MCF 10A (cell line): Measurements from ENCODE around the gene RXFP1. TPM values are rescaled to one million over a fixed set of nuclear protein-coding genes. Genes with fewer than 3 reads are reported as not detected.

ENCODE experiments used
- BruUV-seq: library from RNA; stranded (reverse); fragments of 400-500 nt; replicated peaks from 2 replicates; lab custom pipeline; 2021; lab: Mats Ljungman, UMichigan
- CTCF ChIA-PET: fragments of 300-600 bp; sonication (Branson Sonifier 250); formaldehyde crosslinking; extraction: SDS; loops from one replicate; lab custom pipeline; 2021; ENCODE audit warnings: antibody characterized with exemption, inconsistent platforms; lab: Yijun Ruan, JAX
- POLR2A ChIA-PET: fragments of 300-600, 350-650 bp; sonication (Branson Sonifier 250); formaldehyde crosslinking; extraction: SDS; loops from one replicate; lab custom pipeline; 2020; ENCODE audit warnings: antibody characterized with exemption, inconsistent platforms; lab: Yijun Ruan, JAX
- DNase-seq: peaks from one replicate; pipeline ENCODE4 v3.0.0-alpha.2; 2018; ENCODE audit not compliant: unreplicated experiment
- H3K27ac Mint-ChIP-seq: one replicate; pipeline ENCODE4 v1.8.0; 2022; ENCODE audit warnings: mild to moderate bottlenecking, low read depth, mixed read lengths; ENCODE audit not compliant: unreplicated experiment
- H3K27me3 Mint-ChIP-seq: one replicate; pipeline ENCODE4 v1.8.0; 2022; ENCODE audit warnings: mixed read lengths; ENCODE audit not compliant: insufficient read depth, unreplicated experiment
- H3K36me3 Mint-ChIP-seq: one replicate; pipeline ENCODE4 v1.8.0; 2022; ENCODE audit warnings: mild to moderate bottlenecking, moderate library complexity, mixed read lengths; ENCODE audit not compliant: insufficient read depth, unreplicated experiment
- H3K4me1 Mint-ChIP-seq: one replicate; pipeline ENCODE4 v1.8.0; 2022; ENCODE audit warnings: mixed read lengths; ENCODE audit not compliant: insufficient read depth, unreplicated experiment
- H3K4me3 Mint-ChIP-seq: one replicate; pipeline ENCODE4 v1.8.0; 2022; ENCODE audit warnings: mild to moderate bottlenecking, moderate library complexity, mixed read lengths; ENCODE audit not compliant: unreplicated experiment
- H3K9me3 Mint-ChIP-seq: one replicate; pipeline ENCODE4 v1.8.0; 2022; ENCODE audit warnings: mixed read lengths; ENCODE audit not compliant: unreplicated experiment
- CTCF ChIP-seq: fragments of 200-600 bp; IDR thresholded peaks from one replicate; pipeline ENCODE4 v1.8.0; 2022; ENCODE audit warnings: antibody characterized with exemption, mild to moderate bottlenecking; ENCODE audit not compliant: unreplicated experiment
- intact Hi-C: fragments of 100-400 bp; cut with micrococcal nuclease; formaldehyde crosslinking; loops from 2 replicates; pipeline ENCODE4 v1.14.1; 2022
- total RNA-seq: library from RNA; stranded (reverse); gene quantifications from 2 replicates; pipeline ENCODE4 v1.2.3, GENCODE V29; 2022

Gene RXFP1
- total RNA-seq, 1 experiment from 2014 or later, result 4.7 TPM

DNA sequence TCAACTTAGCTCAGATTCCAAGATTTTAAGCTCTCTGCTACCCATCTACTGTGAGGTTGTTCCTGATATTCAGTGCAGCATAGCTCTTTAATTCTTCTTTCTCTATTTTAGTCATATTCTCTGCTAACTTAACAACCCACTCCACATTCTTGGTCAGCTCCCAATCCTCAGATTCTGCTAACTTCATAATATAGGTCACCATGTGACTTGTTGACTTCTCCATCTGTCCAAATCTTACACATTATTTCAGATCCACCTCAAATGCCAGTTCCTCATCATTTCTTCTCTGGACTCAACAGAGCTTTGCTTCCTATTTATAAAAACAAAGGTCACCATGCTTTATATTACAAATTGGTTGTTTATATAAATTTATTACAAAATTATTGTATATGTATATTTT is 29.3 kb upstream of the RXFP1 start:
- CTCF ChIA-PET, result interaction anchor here (0.6 kb wide), 1 partner anchor 90 kb away, joined by 3 read pairs; no protein-coding TSS in a partner anchor
- no peak for TF ChIP-seq CTCF
- no peak overlapping the region for H3K27ac Mint-ChIP-seq
- DNase-seq, result no peak
- H3K9me3 Mint-ChIP-seq, result peaks cover 18% of the 10 kb centered on the region
- H3K36me3 Mint-ChIP-seq, result no peaks in the 10 kb centered on the region
- no peaks in the 10 kb centered on the region for H3K27me3 Mint-ChIP-seq
- BruUV-seq, result no TSS peak
- intact Hi-C loops, result no loop called here
- H3K4me3 Mint-ChIP-seq, result no peak overlapping the region
- POLR2A ChIA-PET, result no interaction called here
- H3K4me1 Mint-ChIP-seq, result no peaks in the 10 kb centered on the region

DNA sequence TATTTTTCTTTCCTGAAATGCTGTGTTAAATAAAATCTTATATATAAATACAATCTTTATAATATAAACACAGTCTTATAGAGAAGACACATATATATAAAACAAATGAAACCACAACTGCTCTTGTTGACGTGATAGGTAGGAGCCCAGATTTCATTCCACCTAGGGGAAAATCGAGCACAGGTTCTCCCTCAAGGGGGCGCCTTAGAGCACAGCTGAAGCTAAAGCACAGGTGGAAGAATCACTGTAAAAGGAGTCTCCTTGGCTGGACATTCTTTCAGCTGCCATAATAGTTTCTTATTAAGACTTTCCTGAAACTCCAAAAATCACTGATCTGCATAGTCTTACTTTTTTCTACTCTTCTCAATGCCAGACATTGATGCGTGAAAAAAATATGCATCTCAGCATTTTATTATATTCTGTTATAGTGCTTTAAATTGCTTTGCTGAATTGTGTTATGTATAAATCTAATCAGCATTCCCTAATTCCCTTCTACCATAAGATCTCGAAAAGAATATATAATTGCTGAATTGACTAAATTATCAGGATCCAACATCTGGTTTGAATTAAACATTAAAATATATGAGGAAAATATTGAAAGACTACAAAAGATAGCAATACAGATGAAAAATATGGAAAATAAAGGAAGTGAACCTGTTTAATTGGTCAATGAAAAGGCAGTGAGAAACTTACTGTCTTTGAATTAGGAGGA is 25.5 kb upstream of the RXFP1 start:
- intact Hi-C loops, result no loop called here
- CTCF ChIA-PET, result interaction anchor here (0.5 to 1.9 kb wide), 8 partner anchors 12 to 1654 kb away, joined by 3 to 7 read pairs (median 3); no protein-coding TSS in a partner anchor
- no peaks in the 10 kb centered on the region for H3K27me3 Mint-ChIP-seq
- H3K4me3 Mint-ChIP-seq, result no peak overlapping the region
- peaks cover 7% of the 10 kb centered on the region for H3K9me3 Mint-ChIP-seq
- TF ChIP-seq CTCF, result peak; percentile 30
- H3K36me3 Mint-ChIP-seq, result no peaks in the 10 kb centered on the region
- POLR2A ChIA-PET, result interaction anchor here (0.7 kb wide), 1 partner anchor 123 kb away, joined by 3 read pairs; no protein-coding TSS in a partner anchor
- H3K27ac Mint-ChIP-seq, result no peak overlapping the region
- H3K4me1 Mint-ChIP-seq, result no peaks in the 10 kb centered on the region
- BruUV-seq, result no TSS peak
- peak; percentile 61 for DNase-seq

GRCh38 chr4:158500054-158500453 is 21.6 kb upstream of the RXFP1 start:
- POLR2A ChIA-PET, result no interaction called here
- CTCF ChIA-PET, result interaction anchor here (1.0 kb wide), 1 partner anchor 61 kb away, joined by 3 read pairs; no protein-coding TSS in a partner anchor
- Mint-ChIP-seq H3K4me1 (no peaks in the 10 kb centered on the region), H3K4me3 (no peak overlapping the region), H3K36me3 (no peaks in the 10 kb centered on the region), H3K27me3 (no peaks in the 10 kb centered on the region), H3K27ac (no peak overlapping the region), H3K9me3 (peaks cover 6% of the 10 kb centered on the region)
- no peak for TF ChIP-seq CTCF
- intact Hi-C loops, result no loop called here
- DNase-seq, result no peak
- BruUV-seq, result no TSS peak

- no peaks in the 10 kb centered on the region for H3K4me1 Mint-ChIP-seq
- CTCF ChIA-PET, result no interaction called here
- no peak overlapping the region for H3K27ac Mint-ChIP-seq
- no peak for TF ChIP-seq CTCF
- DNase-seq, result no peak
- H3K27me3 Mint-ChIP-seq, result no peaks in the 10 kb centered on the region
- POLR2A ChIA-PET, result no interaction called here
- no peak overlapping the region for H3K4me3 Mint-ChIP-seq
- intact Hi-C loops, result no loop called here
- peaks cover 6% of the 10 kb centered on the region for H3K36me3 Mint-ChIP-seq
- BruUV-seq, result no TSS peak
- H3K9me3 Mint-ChIP-seq, result no peaks in the 10 kb centered on the region
Observed at GRCh38 chr4:158513256-158513655, 8.4 kb upstream of the RXFP1 start.
